Measurements from ENCODE around the gene UBE4A.

GRCh38 chr11:118319337-118319707 lies 40.1 kb upstream of the UBE4A start:
- no peak for TF ChIP-seq CTCF (optimal IDR thresholded peaks at IDR 0.05 in 1 of 3, IDR thresholded peaks at IDR 0.05 in 1 of 3, conservative IDR thresholded peaks at IDR 0.05 in 1 of 3; ENCODE audit: extremely low read depth in 1 of 3, insufficient read depth in 2 of 3, low read length in 3 of 3)
- TF ChIP-seq EZH2 (IDR thresholded peaks at IDR 0.05; ENCODE audit: low read length): no peak

All from keratinocyte (primary cell).